Activated CD4-positive, CD25-positive, alpha-beta regulatory T cell treated with anti-CD3 and anti-CD28 coated beads, Interleukin-2, amount 50 U/mL, for 72 hours (primary cell): ENCODE measurements around the gene FBLN7.

Source experiments
- DNase-seq: peaks from one replicate; pipeline ENCODE4 v3.0.0; 2021

The FBLN7 gene

DNA sequence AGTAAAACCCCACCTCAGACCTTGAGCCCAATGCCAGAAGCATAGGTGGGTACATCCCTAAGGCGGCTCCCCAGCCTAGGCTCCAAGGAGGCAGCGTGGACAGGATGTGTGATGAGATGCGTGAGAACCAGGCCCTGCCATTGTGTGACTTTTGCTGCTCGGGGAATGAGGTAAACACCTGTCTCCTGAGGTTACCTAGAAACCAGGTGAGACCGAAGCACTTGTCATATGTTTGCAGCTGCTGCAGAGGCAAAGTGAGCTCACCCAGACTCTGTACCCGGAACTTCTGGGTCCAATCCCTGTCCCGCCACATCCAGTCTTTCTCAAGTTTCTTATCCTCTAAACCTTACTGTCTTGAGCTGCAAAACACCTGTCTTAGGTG is 3.4 kb downstream of the FBLN7 start:
- DNase-seq = no peak

DNA sequence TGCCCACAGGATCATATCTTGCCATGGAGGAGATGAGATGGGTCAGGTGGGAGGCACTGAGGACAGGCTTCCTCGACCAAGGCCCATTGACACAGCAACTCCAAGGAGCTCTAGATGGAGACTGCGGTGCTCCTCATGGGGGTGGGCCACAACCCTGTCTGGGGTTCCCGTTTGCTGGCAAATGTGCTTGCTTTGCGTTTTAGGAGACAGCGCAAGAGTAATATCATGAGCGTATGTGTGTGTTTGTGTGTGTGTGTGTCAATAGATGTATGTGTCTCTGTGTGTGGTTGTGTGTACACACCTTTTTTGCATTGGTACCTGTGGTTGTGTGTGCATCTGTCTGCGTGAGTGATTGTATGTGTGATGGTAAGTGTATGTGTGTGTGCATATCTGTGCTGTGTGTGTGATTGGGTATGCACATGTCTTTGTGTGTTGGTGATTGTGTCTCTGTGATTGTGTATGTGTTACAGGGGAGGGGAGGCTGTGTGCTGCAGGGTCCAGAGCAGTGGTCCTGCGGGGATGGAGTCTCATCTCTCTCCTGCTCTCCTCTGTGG is 4.4 kb downstream of the FBLN7 start:
- DNase-seq = no peak

DNA sequence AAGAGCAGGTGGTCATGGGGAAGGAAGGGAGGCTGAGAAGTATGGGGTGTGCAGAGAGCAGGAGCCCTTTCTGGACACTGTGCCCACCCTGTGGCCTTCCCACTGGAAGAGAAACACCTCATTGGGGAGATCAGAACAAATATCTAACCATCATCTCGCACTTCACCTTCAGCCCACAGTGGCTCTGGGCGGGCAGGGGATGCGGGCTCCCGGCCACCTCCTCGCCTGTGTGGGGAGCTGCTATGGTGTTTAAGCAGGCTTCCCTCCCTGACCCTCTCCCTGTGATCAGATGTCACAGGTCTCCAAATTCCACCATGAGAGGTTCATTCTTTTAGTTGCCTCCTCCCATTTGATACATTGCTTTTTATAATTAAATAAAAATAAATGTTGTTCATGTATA is 5.0 kb downstream of the FBLN7 start:
- no peak for DNase-seq

DNA sequence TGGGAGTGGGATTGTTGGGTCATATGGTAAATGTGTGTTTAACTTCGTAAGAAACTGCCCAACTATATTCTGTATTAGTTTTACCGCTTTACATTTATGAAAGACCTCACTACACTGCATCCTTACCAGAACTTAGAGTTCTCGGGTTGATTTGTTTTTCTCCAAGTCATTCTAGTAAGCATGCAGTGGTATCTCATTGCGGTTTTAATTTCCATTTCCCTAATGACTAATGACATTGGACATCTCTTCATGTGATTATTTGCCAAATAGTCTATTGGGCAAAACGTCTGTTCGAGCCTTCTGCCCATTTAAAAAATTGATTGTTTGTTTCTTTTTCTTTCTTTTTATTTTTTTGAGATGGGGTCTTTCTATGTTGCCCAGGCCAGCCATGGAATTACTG is 6.8 kb downstream of the FBLN7 start:
- no peak for DNase-seq

DNA sequence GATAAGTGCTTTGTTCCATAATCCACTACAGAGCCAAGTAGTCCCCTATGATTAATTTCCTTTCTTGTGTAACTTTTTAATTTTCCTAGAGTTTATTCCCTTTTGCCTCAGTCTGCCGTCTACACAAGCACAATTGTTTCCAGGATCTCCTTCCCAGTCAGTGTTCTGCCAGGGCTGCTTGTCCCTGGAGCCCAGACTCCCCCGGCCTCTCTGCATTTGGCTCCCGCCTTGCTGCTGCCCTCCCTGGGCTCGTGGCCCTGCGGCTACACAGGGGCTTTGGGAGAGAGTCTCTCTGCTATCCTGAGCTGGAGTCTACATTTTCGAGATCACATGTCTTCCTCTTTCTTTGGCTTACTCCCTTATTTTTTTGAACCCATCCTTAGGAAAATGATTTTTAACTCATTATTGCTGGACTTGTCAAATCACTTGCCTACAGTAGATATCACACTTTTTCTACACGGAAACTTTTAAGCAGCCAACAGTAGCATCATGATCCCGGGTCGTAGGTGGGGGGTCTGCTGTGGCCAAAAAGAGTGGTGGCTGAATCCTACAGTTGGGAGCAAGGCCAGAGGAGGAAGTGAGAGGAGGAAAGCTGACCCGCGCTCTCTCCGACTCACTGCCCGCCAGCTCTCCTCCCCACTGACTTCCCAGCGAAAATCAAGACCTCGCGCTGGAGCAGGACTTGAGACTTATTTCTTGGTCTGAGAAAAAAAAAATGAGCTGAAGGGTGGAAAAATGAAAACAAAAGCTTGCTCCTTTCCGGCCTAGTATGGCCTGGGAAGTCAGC is 9.4 kb downstream of the FBLN7 start:
- no peak for DNase-seq

DNA sequence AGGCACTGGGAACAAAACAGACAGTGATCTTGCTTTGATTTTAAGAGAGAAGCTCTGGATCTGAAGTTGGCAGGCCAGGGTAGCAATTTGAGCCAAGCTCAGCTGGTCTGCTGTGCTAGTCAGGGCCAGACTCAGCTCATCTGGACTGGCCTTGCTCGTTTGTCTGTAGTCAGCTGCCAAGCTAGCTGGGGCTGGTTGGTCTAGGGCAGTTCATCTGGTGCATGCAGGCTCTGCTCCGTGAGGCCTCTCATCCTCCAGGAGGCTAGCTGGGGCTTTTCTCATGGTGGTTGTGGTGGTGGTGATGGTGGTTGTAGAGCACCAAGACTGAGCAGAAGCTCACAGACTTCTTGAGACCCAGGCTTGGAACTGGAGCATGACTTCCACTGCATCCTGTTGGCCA is 10.3 kb downstream of the FBLN7 start:
- DNase-seq = no peak

DNA sequence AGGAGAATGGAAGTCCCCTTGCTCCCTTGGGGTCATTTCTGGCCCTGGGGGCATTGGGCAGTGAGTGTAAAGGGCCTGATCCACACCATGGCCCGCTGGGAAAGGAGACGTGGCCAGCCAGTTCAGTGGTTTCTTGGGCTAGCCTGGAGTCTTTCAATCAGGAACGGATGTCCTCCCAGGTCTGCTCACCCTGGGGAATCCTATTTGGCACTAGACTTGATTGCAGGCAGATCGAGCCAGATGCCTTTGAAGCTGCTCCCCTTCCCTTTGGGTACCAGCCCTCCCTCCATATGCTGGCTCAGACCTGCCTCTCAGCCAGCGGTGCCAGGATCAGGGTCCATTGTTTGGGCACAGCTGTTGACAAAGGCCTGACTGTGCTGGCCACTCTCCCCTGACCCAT is 11.0 kb downstream of the FBLN7 start:
- DNase-seq = no peak

DNA sequence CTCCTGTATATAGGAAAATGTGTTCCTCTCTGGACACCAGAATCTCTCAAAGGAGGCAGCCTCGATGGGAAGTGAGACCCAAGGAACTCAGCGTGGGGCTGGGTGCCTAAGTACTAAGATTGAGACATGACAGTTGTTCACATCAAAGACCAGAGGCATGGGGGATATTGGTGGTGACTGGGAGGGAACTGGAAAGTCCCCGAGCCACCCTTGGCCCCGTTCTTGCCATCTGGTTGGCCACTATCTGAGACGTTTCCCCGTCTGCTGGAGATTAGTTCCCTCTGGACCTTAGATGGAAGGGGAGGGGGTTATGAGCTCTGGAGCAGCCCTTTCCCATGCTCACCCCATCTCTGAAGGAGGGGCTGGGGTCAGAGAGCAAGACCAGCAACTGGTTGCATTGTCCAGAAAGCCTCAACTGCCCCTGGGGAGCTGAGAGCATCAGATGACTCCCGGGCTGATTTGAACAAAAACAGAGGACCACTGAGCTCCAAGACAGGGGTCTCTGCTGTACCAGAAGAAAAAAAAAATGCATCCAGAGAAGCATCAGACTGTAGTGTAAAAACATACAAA is 11.8 kb downstream of the FBLN7 start:
- DNase-seq = no peak

DNA sequence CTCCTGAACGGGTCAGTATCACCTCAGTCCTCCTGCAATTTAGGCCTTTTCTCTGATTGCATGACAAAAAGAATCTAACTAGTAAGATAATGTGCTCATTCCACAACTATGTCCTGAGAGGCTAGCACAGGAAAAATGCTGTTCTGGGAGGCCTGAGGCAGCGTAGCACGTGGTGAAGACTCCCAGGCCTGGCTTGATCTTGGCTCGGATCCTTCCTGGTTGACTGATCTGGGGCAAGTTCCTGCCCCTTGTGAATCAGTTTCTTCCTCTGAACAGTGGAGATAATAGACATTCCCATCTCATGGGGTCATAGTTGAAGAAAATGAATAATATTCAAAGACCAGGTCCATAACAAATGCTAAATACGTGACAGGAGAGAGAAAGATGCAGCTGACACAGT is 12.3 kb downstream of the FBLN7 start:
- DNase-seq = no peak

DNA sequence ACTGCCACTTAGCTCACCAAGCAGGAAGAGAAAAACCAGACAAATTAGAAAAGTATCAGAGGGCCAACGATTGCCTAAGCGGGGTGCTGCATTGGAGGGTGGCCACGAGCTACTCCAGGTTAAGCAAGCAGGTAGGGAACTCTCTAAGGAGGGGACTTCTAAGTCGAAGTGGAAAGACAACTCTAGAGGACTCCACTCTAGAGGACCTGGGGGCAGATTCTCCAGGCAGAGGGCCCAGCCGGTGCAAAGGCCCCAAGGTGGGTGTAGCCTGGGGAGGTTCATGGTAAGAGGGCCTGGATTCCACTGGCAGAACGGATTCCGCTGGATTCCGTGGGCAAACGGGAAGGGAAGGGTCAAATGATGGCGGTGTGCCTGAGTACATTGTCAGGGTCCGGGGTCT is 12.7 kb downstream of the FBLN7 start:
- no peak for DNase-seq

DNA sequence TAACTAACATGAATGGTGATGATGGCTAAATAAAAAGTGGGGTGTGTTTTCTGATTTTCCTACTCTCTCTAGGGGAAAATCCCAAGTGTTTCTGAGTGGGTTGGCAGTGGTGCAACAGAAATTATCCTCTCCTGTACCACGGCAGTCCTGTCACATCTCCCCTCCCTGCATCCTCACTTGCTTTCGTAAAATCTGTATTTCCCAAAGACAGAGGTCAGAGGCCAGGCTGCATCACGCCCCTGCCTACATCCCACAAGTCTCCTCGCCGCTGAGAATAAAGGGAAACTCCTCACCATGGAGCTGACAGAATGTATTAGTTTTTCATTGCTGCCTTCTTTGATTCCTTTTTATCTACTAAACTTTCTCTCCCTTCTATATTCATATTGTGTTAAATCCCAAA is 13.1 kb downstream of the FBLN7 start:
- DNase-seq = no peak

DNA sequence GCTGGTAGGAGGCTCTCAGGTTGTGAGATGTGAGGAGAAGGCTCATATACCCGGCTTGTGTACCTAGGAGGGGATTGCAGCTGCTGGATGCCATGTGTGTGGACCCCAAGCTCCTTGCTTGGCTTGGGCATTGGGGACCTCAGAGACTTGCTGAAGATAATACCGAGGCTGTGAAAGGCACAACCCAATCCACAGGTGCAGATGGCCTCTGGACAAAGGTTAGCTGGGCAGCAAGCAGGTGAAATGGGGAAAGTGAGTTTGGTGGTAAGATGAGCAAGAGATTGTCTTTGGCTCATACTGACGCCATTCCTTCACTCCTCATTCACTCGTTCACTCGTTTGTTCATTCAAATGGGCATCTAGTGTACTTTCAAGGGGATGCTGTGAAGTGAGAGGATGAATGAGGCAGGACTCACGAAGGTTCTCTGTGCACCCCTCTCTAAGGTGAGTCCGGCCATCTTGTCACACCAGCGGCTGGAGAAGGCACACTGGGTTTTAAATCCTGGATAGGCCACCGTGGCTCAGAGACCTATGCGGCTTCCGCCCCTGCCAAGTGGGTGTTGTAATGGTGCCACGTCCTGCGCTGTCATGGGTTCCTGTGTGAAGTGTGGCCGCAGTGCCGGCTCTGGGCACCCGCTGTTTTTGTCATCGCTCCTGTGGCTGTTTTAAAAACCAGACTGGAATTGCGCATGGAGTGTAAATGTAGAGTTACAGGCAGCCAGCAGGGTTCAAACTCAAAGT is 13.7 kb downstream of the FBLN7 start:
- no peak for DNase-seq

DNA sequence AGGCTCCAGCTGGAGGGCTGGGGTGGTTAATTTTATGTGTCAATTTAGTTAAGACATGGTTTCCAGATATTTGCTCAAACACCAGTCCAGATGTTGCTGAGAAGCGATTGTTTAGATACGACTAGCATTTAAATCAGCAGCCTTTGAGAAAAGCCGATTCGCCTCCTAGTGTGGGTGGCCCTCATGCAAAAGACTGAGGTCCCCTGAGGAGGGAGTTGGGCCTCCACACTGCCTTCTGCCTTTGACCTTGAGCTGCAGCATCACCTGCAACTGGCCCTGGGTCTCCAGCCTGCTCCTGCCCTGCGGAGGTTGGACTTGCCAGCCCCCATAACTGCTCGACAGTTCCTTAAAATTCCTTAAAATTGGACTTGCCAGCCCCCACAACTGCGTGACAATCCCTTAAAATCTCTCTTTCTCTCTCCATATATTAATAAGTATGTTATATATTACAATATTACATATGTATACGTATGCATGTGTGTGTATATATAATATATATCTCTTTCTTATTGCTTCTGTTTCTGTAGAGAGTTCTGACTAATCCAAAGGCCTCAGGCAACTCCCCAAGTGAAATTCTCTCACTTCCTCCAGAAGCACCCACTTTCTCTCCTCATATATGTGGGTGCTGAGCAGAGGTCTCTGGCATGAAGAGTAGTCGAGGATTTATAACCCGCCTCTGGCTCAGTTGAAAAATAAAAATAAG is 14.4 kb downstream of the FBLN7 start:
- DNase-seq = no peak

DNA sequence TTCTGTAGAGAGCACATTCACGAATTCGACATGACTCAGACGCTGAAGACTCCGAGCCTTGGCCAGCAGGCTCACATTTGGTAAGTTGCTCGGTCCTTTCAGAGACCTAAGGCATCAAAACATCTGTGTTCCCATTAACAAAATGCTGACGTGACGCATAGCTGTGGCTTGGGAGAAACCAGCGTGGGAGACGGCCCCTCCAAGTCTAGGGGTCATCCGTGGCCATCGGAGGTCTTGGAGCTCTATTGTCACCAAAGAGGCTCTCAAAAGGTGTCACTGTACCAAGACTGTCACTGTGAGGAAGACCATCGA is 14.9 kb downstream of the FBLN7 start:
- no peak for DNase-seq

DNA sequence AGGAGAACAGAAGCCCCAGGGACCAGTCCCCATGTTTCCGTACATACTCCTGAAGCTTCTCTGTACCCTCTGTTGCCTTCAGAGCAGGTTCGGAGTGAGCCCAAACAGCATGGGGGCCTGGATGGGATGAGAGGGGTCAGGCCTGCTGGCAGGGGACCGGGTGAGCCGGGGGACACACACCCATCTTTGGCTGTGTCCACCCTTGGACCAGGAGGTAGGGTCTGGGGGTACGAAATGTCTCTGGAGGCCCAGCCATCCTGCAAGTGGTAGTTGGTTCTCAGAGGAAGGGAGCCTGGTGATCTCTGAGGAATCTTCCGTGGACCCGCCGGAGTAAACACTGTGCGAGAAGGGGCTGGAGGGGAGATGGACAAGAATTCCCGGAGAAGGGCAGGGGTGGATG is 15.3 kb downstream of the FBLN7 start:
- no peak for DNase-seq

DNA sequence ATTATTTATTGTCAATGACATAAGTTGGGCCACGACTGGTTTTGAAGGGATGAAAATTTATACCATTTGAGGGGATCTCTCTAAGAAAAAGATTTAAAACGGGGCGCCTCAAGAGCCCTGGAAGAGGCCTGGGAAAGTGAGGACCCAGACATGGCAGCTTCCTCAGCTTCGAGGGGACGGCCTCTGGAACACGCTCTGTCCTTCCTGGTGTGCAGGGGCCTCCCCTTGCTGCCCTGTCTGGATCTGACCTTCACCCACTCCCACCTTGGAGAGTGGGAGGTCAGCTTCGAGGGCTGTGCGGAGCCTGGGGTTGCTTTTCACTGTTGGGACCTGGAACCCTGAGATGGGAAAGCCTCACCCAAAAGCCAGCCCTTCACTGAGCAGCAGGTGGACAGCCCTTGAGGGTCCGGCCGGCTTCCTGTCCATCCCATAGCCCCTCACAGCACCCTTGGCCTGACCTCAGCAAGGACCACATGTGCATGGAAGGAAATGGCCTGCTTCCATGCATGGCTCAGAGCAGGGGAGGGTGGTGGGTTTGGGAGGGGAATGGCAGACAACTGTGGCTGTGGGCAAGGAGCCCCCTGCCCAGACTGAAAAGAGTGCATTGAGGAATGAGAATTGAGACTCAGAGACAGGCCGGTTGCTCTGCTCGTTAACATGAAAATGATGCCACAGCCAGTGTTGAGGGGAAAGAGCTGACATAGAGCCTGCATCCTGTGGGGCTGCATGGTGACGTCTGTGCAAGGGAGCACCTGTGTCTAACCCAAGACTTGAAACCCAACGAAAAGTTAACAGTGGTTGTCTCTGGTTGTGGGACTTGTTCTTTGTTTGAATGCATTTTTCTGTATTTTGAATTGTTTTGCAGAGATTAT is 16.3 kb downstream of the FBLN7 start:
- no peak for DNase-seq

DNA sequence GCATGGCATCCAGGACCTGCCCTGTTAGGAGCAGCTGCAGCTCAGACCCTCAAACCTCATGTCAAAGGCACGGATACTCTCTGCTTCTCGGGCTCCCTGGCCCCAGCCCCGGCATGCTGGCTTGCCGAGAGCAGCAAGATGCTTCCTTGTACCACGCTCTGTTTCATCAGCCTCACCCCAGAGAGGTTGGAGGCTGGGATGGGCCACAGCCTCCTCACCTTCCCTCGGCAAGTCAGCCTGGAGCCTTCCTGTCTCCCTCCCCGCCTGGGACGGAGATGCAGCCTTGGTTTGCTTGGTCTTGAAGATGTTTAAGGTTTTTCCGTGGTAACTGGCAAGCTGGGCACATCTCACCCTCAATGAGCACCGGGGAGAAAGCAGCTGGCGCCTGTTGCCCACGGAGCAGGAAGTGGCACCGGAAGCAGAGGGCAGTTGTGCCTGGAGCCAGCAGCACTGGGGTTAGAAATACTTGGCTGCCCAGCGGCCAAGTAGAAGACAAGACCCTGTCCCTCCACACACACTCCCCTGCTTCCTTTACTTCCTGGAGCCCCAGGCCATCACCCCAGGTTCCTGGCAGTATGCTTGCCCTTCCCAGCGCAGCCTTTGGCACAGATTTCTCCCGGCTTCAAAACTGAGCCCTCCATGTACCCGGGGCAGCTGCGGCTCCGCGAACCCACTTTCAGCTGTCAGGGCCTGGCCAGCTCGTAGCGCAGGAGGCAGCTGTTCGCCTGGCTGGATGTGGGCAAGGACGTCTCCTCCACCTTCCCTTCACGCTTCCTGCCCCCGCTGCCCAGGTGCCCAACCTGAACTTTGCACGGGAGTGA is 17.4 kb downstream of the FBLN7 start:
- peak; percentile 55 for DNase-seq

DNA sequence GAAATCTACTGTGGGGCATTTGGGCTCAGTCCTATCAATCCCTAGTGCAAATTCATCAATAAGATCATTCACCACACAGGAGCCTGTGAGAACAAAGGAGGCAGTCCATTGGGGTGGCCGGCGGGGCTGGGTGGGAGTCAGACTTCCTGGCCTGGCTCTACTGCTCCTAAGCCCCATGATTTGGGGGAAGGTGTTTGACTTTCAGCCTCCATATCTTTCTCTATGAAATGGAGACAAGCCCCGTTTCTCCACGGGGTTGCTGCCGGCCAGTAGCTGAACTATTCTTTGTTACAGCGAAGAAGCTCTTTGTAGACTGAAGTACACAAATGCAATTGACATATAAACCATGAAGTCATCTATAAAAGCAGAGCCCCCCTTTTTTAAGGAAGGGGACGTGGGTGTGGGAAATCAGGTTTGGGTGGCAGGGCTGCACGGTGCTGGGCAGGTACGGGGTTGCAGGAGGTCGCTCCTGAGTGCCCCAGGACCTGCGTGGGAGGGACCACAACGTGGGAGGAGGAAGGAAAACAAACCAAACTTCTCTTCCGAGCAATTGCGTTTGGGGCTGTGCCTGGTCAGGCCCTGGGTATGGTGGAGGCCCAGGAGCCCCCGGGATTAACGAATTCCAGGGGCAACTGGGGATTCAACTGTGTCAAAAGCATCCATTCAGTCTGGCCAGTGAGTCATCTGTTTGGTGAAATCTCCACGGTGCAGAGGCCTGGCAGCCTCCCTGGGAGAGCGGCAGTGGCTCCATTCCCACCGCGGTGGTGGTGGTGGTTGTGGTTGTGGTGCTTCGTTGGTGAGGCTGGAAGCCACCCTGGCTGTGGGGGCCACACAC is 18.2 kb downstream of the FBLN7 start:
- DNase-seq = peak; percentile 54

DNA sequence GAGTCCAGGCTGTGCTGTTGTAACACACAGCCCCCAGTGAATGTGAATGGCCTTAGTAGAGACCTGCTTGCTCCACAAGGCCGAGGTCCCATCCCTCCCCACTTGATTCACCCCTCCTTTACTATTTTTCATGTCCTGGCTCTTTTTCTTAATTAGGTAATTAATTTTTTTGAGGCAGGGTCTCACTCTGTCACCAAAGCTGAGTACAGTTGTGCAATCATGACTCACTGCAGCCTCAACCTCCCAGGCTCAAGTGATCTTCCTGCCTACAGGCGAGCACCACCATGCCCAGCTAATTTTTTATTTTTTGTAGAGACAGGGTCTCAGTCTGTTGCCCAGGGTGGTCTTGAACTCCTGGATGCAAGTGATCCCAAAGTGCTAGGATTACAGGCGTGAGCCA is 19.3 kb downstream of the FBLN7 start:
- DNase-seq = no peak

DNA sequence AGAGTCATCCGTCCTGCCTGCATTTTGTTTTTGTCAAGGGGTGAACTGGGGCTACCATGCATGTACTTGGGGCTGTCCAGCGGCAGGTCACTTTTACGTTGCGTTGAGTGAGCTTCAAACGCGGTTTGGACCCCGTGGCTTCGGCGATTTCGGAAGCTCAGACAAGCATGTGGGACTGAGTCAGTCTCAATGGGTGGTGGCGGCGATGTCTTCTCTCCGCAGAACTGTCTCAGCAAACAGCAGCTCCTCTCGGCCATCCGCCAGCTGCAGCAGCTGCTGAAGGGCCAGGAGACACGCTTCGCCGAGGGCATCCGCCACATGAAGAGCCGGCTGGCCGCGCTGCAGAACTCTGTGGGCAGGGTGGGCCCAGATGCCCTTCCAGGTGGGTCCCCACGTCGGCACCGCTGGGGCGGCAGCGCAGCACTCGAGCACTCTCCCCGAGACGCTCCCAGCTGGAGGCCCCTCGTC is 21.3 kb downstream of the FBLN7 start:
- DNase-seq = no peak
